Central memory CD8-positive, alpha-beta T cell (primary cell): ENCODE data around the gene ZNF892.

Experiments
- ATAC-seq: fragments of 150-1000 bp; cut with Tn5 transposase; replicated peaks from 2 replicates; pipeline ENCODE4 v1.10.0; 2022; ENCODE audit warnings: mild to moderate bottlenecking, moderate FRiP score, moderate number of reproducible peaks; ENCODE audit not compliant: poor library complexity, severe bottlenecking; ENCODE audit errors: extremely low read depth
- DNase-seq, 2 donors: peaks; one replicate each; pipeline ENCODE4 v3.0.0; 2021; ENCODE audit warnings: low spot score in 2 of 2
- H3K27ac Mint-ChIP-seq: one replicate; pipeline ENCODE4 v1.8.0; 2022; ENCODE audit warnings: low read depth, mild to moderate bottlenecking, moderate library complexity, mixed read lengths
- H3K27me3 Mint-ChIP-seq: one replicate; pipeline ENCODE4 v1.8.0; 2022; ENCODE audit warnings: mixed read lengths
- H3K36me3 Mint-ChIP-seq: one replicate; pipeline ENCODE4 v1.8.0; 2022; ENCODE audit warnings: mild to moderate bottlenecking, moderate library complexity, mixed read lengths; ENCODE audit not compliant: insufficient read depth
- H3K4me1 Mint-ChIP-seq: one replicate; pipeline ENCODE4 v1.8.0; 2022; ENCODE audit warnings: mixed read lengths
- H3K4me3 Mint-ChIP-seq: one replicate; pipeline ENCODE4 v1.8.0; 2022; ENCODE audit warnings: mild to moderate bottlenecking, moderate library complexity, mixed read lengths
- H3K9me3 Mint-ChIP-seq: one replicate; pipeline ENCODE4 v1.8.0; 2022; ENCODE audit warnings: mixed read lengths

Gene ZNF892

DNA sequence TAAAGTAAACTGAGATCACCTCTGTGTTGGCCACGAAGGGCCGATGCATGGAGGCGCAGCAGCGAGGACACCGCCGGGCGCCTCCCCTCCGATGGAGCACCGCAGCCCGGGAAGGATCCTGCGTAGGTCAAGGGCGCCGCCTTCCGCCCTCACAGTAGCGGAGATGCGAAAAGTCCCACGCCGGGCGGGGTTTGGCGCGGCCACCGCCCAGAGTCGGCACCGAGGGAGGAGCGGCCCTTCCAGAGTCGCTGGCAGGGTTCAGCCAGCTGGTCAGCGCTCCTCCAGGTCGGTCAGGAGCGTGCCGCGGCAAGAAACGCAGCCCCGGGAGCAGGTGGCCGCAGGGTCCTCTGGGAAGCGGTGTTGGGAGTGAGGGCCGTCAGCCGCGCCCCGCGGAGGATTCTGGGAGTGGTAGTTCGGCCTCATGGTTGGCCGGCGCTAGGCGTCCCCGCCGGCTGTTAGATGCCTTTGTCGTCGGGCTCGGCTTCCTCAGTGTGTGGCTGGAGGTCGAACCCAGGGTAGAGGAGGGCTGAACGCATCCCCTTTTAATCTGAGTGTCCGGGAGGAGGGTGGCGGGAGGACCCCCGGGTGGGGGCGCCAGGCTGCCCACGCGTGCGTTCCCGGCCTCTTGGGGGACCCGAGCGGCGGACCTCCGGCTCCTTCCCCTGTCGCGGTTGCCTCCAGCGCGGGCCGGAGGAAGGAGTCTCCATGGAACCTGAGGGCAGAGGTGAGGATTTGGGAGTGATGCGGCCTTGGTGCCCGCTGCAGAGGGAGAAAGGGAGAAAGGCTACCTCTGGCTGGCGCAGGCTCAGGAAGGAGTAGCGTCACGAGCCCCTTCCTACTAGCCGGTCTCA lies at the start of gene ZNF892:
Gene ZNF892, plus strand, starts transcription at position 411 of the 851 bp plus-strand sequence. Its CDS starts 295 bp downstream, at position 706.
- Mint-ChIP-seq H3K27me3 (no peaks in the 10 kb centered on the region), H3K4me1 (peaks cover 40% of the 10 kb centered on the region), H3K4me3 (peak within 1 kb of the TSS; percentile 95), H3K27ac (peak within 1 kb of the TSS; percentile 88), H3K9me3 (peaks cover 20% of the 10 kb centered on the region), H3K36me3 (peaks cover 6% of the 10 kb centered on the region)
- ATAC-seq (peak; percentile 89), DNase-seq (peak; percentile 47 to 58)

DNA sequence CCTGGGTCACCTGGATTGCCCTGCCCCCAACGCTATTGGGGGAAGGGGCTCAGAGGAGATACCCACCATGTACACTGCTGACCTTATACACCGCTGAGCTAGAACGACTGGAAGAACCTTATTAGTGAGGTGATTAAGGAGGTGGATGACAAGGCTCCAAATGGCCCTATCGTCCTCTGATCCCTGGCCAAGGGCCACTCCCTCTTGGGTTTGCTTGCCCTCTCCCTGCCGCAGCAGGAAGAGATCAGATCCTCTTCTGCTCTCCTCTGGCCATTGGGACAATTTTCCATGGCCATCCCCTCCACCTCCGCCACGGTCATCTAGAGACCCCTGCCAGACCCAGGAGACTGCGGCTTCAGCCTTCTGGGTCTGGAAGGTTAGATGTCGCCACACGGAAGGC lies 48.9 kb upstream of the ZNF892 start:
- ATAC-seq (no peak), DNase-seq (no peak)
- Mint-ChIP-seq H3K4me3 (peak overlapping the region; percentile 91), H3K36me3 (peaks cover 10% of the 10 kb centered on the region), H3K4me1 (peaks cover 3% of the 10 kb centered on the region), H3K27me3 (no peaks in the 10 kb centered on the region), H3K9me3 (no peaks in the 10 kb centered on the region), H3K27ac (no peak overlapping the region)

- H3K4me3 Mint-ChIP-seq: peak overlapping the region; percentile 91
- H3K36me3 Mint-ChIP-seq: peaks cover 10% of the 10 kb centered on the region
- peaks cover 3% of the 10 kb centered on the region for H3K4me1 Mint-ChIP-seq
- DNase-seq (peak in 1 of 2 donors; percentile 16), ATAC-seq (peak; percentile 63)
- no peak overlapping the region for H3K27ac Mint-ChIP-seq
- no peaks in the 10 kb centered on the region for H3K9me3 Mint-ChIP-seq
- no peaks in the 10 kb centered on the region for H3K27me3 Mint-ChIP-seq
These were observed 48.3 kb upstream of the ZNF892 start for GRCh38 chr2:95158891-95159619.

GRCh38 chr2:95159690-95160449 lies 47.5 kb upstream of the ZNF892 start, which contains the start of gene ZNF514:
TSS of gene ZNF514 (minus strand) at chr2:95159848. CDS start at chr2:95153253, 6,595 bp downstream.
- peak; percentile 49 to 53 for DNase-seq
- Mint-ChIP-seq H3K27me3 (no peaks in the 10 kb centered on the region), H3K4me1 (peaks cover 11% of the 10 kb centered on the region), H3K9me3 (no peaks in the 10 kb centered on the region), H3K36me3 (peaks cover 10% of the 10 kb centered on the region), H3K4me3 (peak within 1 kb of the TSS; percentile 91), H3K27ac (peak within 1 kb of the TSS; percentile 93)
- peak; percentile 86 for ATAC-seq

DNA sequence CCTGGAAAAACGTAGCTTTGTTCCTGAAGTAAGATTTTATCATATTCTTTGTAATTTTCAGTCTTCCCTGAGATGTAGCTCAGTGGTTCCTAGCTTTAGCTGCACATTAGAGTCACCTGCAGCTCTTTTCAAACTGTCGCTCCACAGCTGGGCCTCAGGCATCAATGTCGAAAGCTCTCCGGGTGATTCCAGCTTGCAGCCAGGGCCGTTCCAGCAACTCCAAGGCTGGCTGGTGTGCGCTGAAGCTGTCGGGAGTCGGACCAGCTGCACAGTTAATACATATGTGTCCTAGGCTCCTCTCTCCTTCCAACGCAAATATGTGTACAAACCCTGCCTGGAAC lies 42.3 kb upstream of the ZNF892 start:
- H3K9me3 Mint-ChIP-seq: no peaks in the 10 kb centered on the region
- peak; percentile 21 for ATAC-seq
- H3K36me3 Mint-ChIP-seq: peaks cover 11% of the 10 kb centered on the region
- peaks cover 36% of the 10 kb centered on the region for H3K4me1 Mint-ChIP-seq
- H3K27me3 Mint-ChIP-seq: no peaks in the 10 kb centered on the region
- peak overlapping the region; percentile 99 for H3K27ac Mint-ChIP-seq
- H3K4me3 Mint-ChIP-seq: peak overlapping the region; percentile 100
- DNase-seq: no peak

- peaks cover 11% of the 10 kb centered on the region for H3K36me3 Mint-ChIP-seq
- DNase-seq (peak; percentile 91 to 94), ATAC-seq (peak; percentile 92)
- peak within 1 kb of the TSS; percentile 100 for H3K4me3 Mint-ChIP-seq
- peaks cover 34% of the 10 kb centered on the region for H3K4me1 Mint-ChIP-seq
- no peaks in the 10 kb centered on the region for H3K9me3 Mint-ChIP-seq
- peak within 1 kb of the TSS; percentile 99 for H3K27ac Mint-ChIP-seq
- no peaks in the 10 kb centered on the region for H3K27me3 Mint-ChIP-seq
These were observed 41.8 kb upstream of the ZNF892 start, which contains the start of gene ZNF2 for GRCh38 chr2:95165371-95166064. TSS of gene ZNF2 (plus strand) at chr2:95165809. CDS start at chr2:95176227, 10,418 bp downstream.

DNA sequence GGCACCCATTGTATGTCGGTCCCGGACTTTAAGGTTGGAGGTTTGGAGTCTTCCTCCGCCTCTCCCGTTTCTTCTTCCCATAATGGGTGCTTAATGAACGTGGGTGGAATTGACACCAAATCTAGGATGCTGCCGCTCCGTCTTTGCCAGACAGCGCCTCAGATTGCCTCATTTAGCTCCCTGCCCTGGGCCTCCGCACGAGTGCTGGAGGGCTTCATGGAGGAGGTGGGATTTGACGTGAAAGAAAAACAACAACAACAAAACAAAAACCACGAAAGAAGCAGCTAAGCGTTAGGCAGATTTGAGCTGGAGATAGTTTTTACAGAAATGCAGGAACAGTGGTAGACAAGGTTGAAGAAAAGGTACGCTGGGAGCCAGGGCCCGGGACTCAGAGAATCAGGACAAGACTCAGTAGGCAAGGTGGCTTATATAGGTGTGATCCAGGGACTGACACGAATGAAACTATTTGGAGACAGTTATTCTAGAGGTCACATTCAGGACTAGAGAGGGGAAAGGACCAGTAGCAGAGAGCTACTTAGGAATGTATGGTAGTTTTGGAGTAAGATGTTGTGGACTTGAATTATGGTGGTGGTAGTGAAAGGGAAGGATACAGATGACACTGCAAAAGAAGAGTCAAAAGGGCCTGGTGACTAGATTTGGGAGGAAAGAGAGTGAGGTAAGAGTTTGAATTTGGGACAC lies 41.1 kb upstream of the ZNF892 start:
- Mint-ChIP-seq H3K4me3 (peak overlapping the region; percentile 100), H3K36me3 (peaks cover 11% of the 10 kb centered on the region), H3K4me1 (peaks cover 34% of the 10 kb centered on the region), H3K27me3 (no peaks in the 10 kb centered on the region), H3K27ac (peak overlapping the region; percentile 99), H3K9me3 (no peaks in the 10 kb centered on the region)
- DNase-seq (no peak), ATAC-seq (peak; percentile 5)

- H3K9me3 Mint-ChIP-seq: no peaks in the 10 kb centered on the region
- H3K4me1 Mint-ChIP-seq: peaks cover 15% of the 10 kb centered on the region
- DNase-seq (no peak), ATAC-seq (no peak)
- H3K4me3 Mint-ChIP-seq: no peak overlapping the region
- no peaks in the 10 kb centered on the region for H3K27me3 Mint-ChIP-seq
- no peak overlapping the region for H3K27ac Mint-ChIP-seq
- H3K36me3 Mint-ChIP-seq: peaks cover 2% of the 10 kb centered on the region
These were observed 35.4 kb upstream of the ZNF892 start for GRCh38 chr2:95171902-95172301.

GRCh38 chr2:95174031-95174542 lies 33.2 kb upstream of the ZNF892 start:
- Mint-ChIP-seq H3K4me3 (no peak overlapping the region), H3K9me3 (no peaks in the 10 kb centered on the region)
- no peak for ATAC-seq

GRCh38 chr2:95179451-95179850 lies 27.9 kb upstream of the ZNF892 start:
- Mint-ChIP-seq H3K36me3 (peaks cover 26% of the 10 kb centered on the region), H3K9me3 (peaks cover 10% of the 10 kb centered on the region), H3K27ac (no peak overlapping the region), H3K4me1 (peaks cover 2% of the 10 kb centered on the region), H3K27me3 (no peaks in the 10 kb centered on the region), H3K4me3 (no peak overlapping the region)
- ATAC-seq (no peak), DNase-seq (no peak)

More at GRCh38 chr2:95174031-95174542, 33.2 kb upstream of the ZNF892 start:
- H3K4me1 Mint-ChIP-seq: peaks cover 9% of the 10 kb centered on the region
- H3K36me3 Mint-ChIP-seq: peaks cover 5% of the 10 kb centered on the region
- H3K27ac Mint-ChIP-seq: no peak overlapping the region
- DNase-seq: no peak
- no peaks in the 10 kb centered on the region for H3K27me3 Mint-ChIP-seq

- DNase-seq (no peak), ATAC-seq (no peak)
- no peak overlapping the region for H3K27ac Mint-ChIP-seq
- no peaks in the 10 kb centered on the region for H3K27me3 Mint-ChIP-seq
- H3K9me3 Mint-ChIP-seq: peaks cover 10% of the 10 kb centered on the region
- no peak overlapping the region for H3K4me3 Mint-ChIP-seq
- peaks cover 24% of the 10 kb centered on the region for H3K36me3 Mint-ChIP-seq
- H3K4me1 Mint-ChIP-seq: no peaks in the 10 kb centered on the region
These were observed 25.5 kb upstream of the ZNF892 start for GRCh38 chr2:95181774-95182173.
